Mucosa of rectum (tissue), 2 donors: ENCODE results near the gene CHST4.

ENCODE experiments used
- H3K27ac ChIP-seq, 2 donors: one replicate each; pipeline ENCODE4 v1.7.0; 2013; ENCODE audit warnings: inconsistent platforms in 2 of 2, low read depth in 2 of 2, low read length in 2 of 2
- H3K27me3 ChIP-seq, 2 donors: one replicate each; pipeline ENCODE4 v1.7.0; 2013; ENCODE audit warnings: low read length in 2 of 2; ENCODE audit not compliant: control insufficient read depth in 2 of 2, insufficient read depth in 2 of 2
- H3K36me3 ChIP-seq, 2 donors: one replicate each; pipeline ENCODE4 v1.7.0; 2013; ENCODE audit warnings: low read length in 2 of 2; ENCODE audit not compliant: control insufficient read depth in 2 of 2, insufficient read depth in 2 of 2
- H3K4me1 ChIP-seq, 2 donors: one replicate each; pipeline ENCODE4 v1.7.0; 2013; ENCODE audit warnings: low read length in 2 of 2, mild to moderate bottlenecking in 1 of 2; ENCODE audit not compliant: control insufficient read depth in 2 of 2, insufficient read depth in 2 of 2
- H3K4me3 ChIP-seq, 2 donors: one replicate each; pipeline ENCODE4 v1.7.0; 2013; ENCODE audit warnings: low read length in 2 of 2
- H3K9ac ChIP-seq, 2 donors: one replicate each; pipeline ENCODE4 v1.7.0; 2013; ENCODE audit warnings: low read length in 2 of 2, low read depth in 1 of 2, mild to moderate bottlenecking in 1 of 2
- H3K9me3 ChIP-seq, 2 donors: one replicate each; pipeline ENCODE4 v1.7.0; 2013; ENCODE audit warnings: low read length in 2 of 2; ENCODE audit not compliant: control insufficient read depth in 2 of 2
- donor health status: healthy.
- donor health status: Normal muscosa, but diverticular disease.

The CHST4 gene

GRCh38 chr16:71526111-71526631 is at the start of gene CHST4:
Gene CHST4, plus strand, starts transcription at chr16:71526426. Its CDS starts 10,252 bp downstream, at chr16:71536678.
- Histone ChIP-seq H3K4me1 (no peaks in the 10 kb centered on the region), H3K9ac (no peak within 1 kb of the TSS), H3K27ac (no peak within 1 kb of the TSS), H3K27me3 (peaks cover 0 to 7% of the 10 kb centered on the region in 2 donors), H3K9me3 (no peaks in the 10 kb centered on the region), H3K36me3 (no peaks in the 10 kb centered on the region), H3K4me3 (no peak within 1 kb of the TSS)

GRCh38 chr16:71476457-71477124 is 49.6 kb upstream of the CHST4 start:
- Histone ChIP-seq H3K4me1 (no peaks in the 10 kb centered on the region), H3K9ac (no peak overlapping the region), H3K27ac (no peak overlapping the region), H3K4me3 (no peak overlapping the region), H3K9me3 (no peaks in the 10 kb centered on the region), H3K36me3 (peaks cover 24 to 32% of the 10 kb centered on the region in 2 donors), H3K27me3 (no peaks in the 10 kb centered on the region)

- peaks cover 24 to 32% of the 10 kb centered on the region in 2 donors for H3K36me3 ChIP-seq
- H3K27me3 ChIP-seq: no peaks in the 10 kb centered on the region
- no peak overlapping the region for H3K9ac ChIP-seq
- no peaks in the 10 kb centered on the region for H3K9me3 ChIP-seq
- H3K4me1 ChIP-seq: no peaks in the 10 kb centered on the region
- no peak overlapping the region for H3K27ac ChIP-seq
- H3K4me3 ChIP-seq: no peak overlapping the region
Measured at GRCh38 chr16:71479420-71479819, 46.8 kb upstream of the CHST4 start.

- Histone ChIP-seq H3K9ac (no peak overlapping the region), H3K4me3 (no peak overlapping the region), H3K36me3 (peaks cover 16 to 24% of the 10 kb centered on the region in 2 donors), H3K9me3 (no peaks in the 10 kb centered on the region), H3K27me3 (no peaks in the 10 kb centered on the region), H3K4me1 (peaks cover 0 to 2% of the 10 kb centered on the region in 2 donors), H3K27ac (no peak overlapping the region)
Measured at GRCh38 chr16:71480956-71481355, 45.3 kb upstream of the CHST4 start.

- no peaks in the 10 kb centered on the region for H3K27me3 ChIP-seq
- H3K4me1 ChIP-seq: peaks cover 0 to 2% of the 10 kb centered on the region in 2 donors
- H3K9ac ChIP-seq: no peak overlapping the region
- H3K4me3 ChIP-seq: no peak overlapping the region
- peaks cover 3 to 14% of the 10 kb centered on the region in 2 donors for H3K36me3 ChIP-seq
- H3K27ac ChIP-seq: no peak overlapping the region
- H3K9me3 ChIP-seq: no peaks in the 10 kb centered on the region
Measured at GRCh38 chr16:71482569-71482968, 43.7 kb upstream of the CHST4 start.

GRCh38 chr16:71484006-71484893 is 42.0 kb upstream of the CHST4 start:
- peak overlapping the region; percentile 89 to 97 for H3K4me3 ChIP-seq
- H3K9ac ChIP-seq: peak overlapping the region; percentile 90 to 98
- peaks cover 0 to 2% of the 10 kb centered on the region in 2 donors for H3K4me1 ChIP-seq
- H3K9me3 ChIP-seq: no peaks in the 10 kb centered on the region
- peak overlapping the region; percentile 94 to 99 for H3K27ac ChIP-seq
- H3K36me3 ChIP-seq: no peaks in the 10 kb centered on the region
- H3K27me3 ChIP-seq: no peaks in the 10 kb centered on the region

GRCh38 chr16:71489122-71489521 is 37.1 kb upstream of the CHST4 start, which contains the start of gene ZNF19:
Gene ZNF19, minus strand, starts transcription at chr16:71489324. Its CDS starts 7,210 bp downstream, at chr16:71482114.
- Histone ChIP-seq H3K36me3 (no peaks in the 10 kb centered on the region), H3K9me3 (no peaks in the 10 kb centered on the region), H3K9ac (no peak within 1 kb of the TSS), H3K27me3 (no peaks in the 10 kb centered on the region), H3K4me1 (peaks cover 0 to 2% of the 10 kb centered on the region in 2 donors), H3K27ac (no peak within 1 kb of the TSS), H3K4me3 (no peak within 1 kb of the TSS)

- Histone ChIP-seq H3K36me3 (no peaks in the 10 kb centered on the region), H3K9me3 (no peaks in the 10 kb centered on the region), H3K27ac (no peak overlapping the region), H3K9ac (no peak overlapping the region), H3K4me3 (no peak overlapping the region), H3K27me3 (no peaks in the 10 kb centered on the region), H3K4me1 (no peaks in the 10 kb centered on the region)
Measured at GRCh38 chr16:71490361-71490760, 35.9 kb upstream of the CHST4 start.

GRCh38 chr16:71491054-71491453 is 35.2 kb upstream of the CHST4 start:
- H3K27ac ChIP-seq: no peak overlapping the region
- no peaks in the 10 kb centered on the region for H3K27me3 ChIP-seq
- H3K9ac ChIP-seq: no peak overlapping the region
- H3K4me1 ChIP-seq: no peaks in the 10 kb centered on the region
- H3K36me3 ChIP-seq: no peaks in the 10 kb centered on the region
- H3K9me3 ChIP-seq: no peaks in the 10 kb centered on the region
- no peak overlapping the region for H3K4me3 ChIP-seq

- H3K9me3 ChIP-seq: no peaks in the 10 kb centered on the region
- H3K4me3 ChIP-seq: no peak overlapping the region
- no peaks in the 10 kb centered on the region for H3K36me3 ChIP-seq
- H3K27ac ChIP-seq: no peak overlapping the region
- no peaks in the 10 kb centered on the region for H3K27me3 ChIP-seq
- H3K4me1 ChIP-seq: no peaks in the 10 kb centered on the region
- H3K9ac ChIP-seq: no peak overlapping the region
Measured at GRCh38 chr16:71492786-71493185, 33.4 kb upstream of the CHST4 start.
